HG02870 (cell line): ENCODE data around the gene POLQ.
"Not testable (repeated sequence)": the region's sequence is repeated elsewhere in the genome, so short reads cannot be mapped to it uniquely, and the experiment has no call there.

Source experiments
- ATAC-seq: cut with Tn5 transposase; IDR thresholded peaks from one replicate; pipeline ENCODE4 v1.9.1; 2021; ENCODE audit warnings: mild to moderate bottlenecking, moderate library complexity; ENCODE audit not compliant: unreplicated experiment

POLQ gene

GRCh38 chr3:121545574-121546455 lies at the start of gene POLQ:
Gene POLQ, minus strand, starts transcription at chr3:121545988. Its CDS starts 111 bp downstream, at chr3:121545877.
- peak; percentile 85 for ATAC-seq

- ATAC-seq = no peak
Measured at GRCh38 chr3:121594850-121595249, 49.1 kb upstream of the POLQ start.

- not testable (repeated sequence) for ATAC-seq
Measured at GRCh38 chr3:121593806-121594205, 48.0 kb upstream of the POLQ start.

- peak; percentile 65 for ATAC-seq
Measured at GRCh38 chr3:121592856-121593702, 47.3 kb upstream of the POLQ start, which contains the start of gene FBXO40. Gene FBXO40, plus strand, starts transcription at chr3:121593379. Its CDS starts 27,197 bp downstream, at chr3:121620576.

- no peak for ATAC-seq
Measured at GRCh38 chr3:121584418-121584817, 38.6 kb upstream of the POLQ start.

- ATAC-seq = no peak
Measured at GRCh38 chr3:121581691-121582090, 35.9 kb upstream of the POLQ start.

- no peak for ATAC-seq
Measured at GRCh38 chr3:121574449-121574848, 28.7 kb upstream of the POLQ start.

- no peak for ATAC-seq
Measured at GRCh38 chr3:121567649-121568048, 21.9 kb upstream of the POLQ start, which contains the start of gene ARGFX. Gene ARGFX, plus strand, starts transcription at chr3:121567949. Its CDS starts 2,765 bp downstream, at chr3:121570714.

- ATAC-seq = no peak
Measured at GRCh38 chr3:121566773-121567172, 21.0 kb upstream of the POLQ start.

GRCh38 chr3:121562148-121562547 lies 16.4 kb upstream of the POLQ start:
- no peak for ATAC-seq

- ATAC-seq = no peak
Measured at GRCh38 chr3:121557426-121557934, 11.7 kb upstream of the POLQ start.

- ATAC-seq = no peak
Measured at GRCh38 chr3:121552797-121553196, 7.0 kb upstream of the POLQ start.

- no peak for ATAC-seq
Measured at GRCh38 chr3:121552379-121552778, 6.6 kb upstream of the POLQ start.

- ATAC-seq = peak; percentile 5
Measured at GRCh38 chr3:121545049-121545573, 677 bp downstream of the POLQ start.

- ATAC-seq = no peak
Measured at GRCh38 chr3:121542924-121543323, 2.9 kb downstream of the POLQ start.

- peak; percentile 56 for ATAC-seq
Measured at GRCh38 chr3:121531269-121531668, 14.5 kb downstream of the POLQ start.

GRCh38 chr3:121529308-121529707 lies 16.5 kb downstream of the POLQ start:
- ATAC-seq = no peak

GRCh38 chr3:121520510-121520909 lies 25.3 kb downstream of the POLQ start:
- ATAC-seq = no peak

GRCh38 chr3:121517953-121518655 lies 27.7 kb downstream of the POLQ start:
- no peak for ATAC-seq

- ATAC-seq = no peak
Measured at GRCh38 chr3:121515862-121516261, 29.9 kb downstream of the POLQ start.
